ENCODE data around the gene C11orf86. TPM values are rescaled to one million over a fixed set of nuclear protein-coding genes. Genes with fewer than 3 reads are reported as not detected.

The C11orf86 gene
- total and polyA plus RNA-seq, 9 donors, result 2.6 TPM; not detected in 8

GRCh38 chr11:66934950-66935779, 39.9 kb upstream of the C11orf86 start:
- WGBS, 3 donors, result 33 to 40% (median 36%) methylated on average over 9 of the region's 9 CpGs
- TF ChIP-seq POLR2A (IDR thresholded peaks at IDR 0.05), result no peak
- no peaks in the 10 kb centered on the region for H3K4me1 ChIP-seq (ENCODE audit: insufficient read depth)
- intact Hi-C loops (cut with DNase I), result no loop called here
- H3K9me3 ChIP-seq, result no peaks in the 10 kb centered on the region
- no peak overlapping the region for H3K27ac ChIP-seq
- H3K27me3 ChIP-seq, result no peaks in the 10 kb centered on the region
- no peak for DNase-seq
- no peak overlapping the region for H3K4me3 ChIP-seq
- no peaks in the 10 kb centered on the region for H3K36me3 ChIP-seq

- intact Hi-C loops (cut with DNase I), result no loop called here
- Histone ChIP-seq H3K27ac (no peak overlapping the region), H3K4me3 (no peak overlapping the region), H3K4me1 (ENCODE audit: insufficient read depth) (no peaks in the 10 kb centered on the region), H3K9me3 (no peaks in the 10 kb centered on the region), H3K36me3 (no peaks in the 10 kb centered on the region), H3K27me3 (no peaks in the 10 kb centered on the region)
- WGBS, 3 donors, result 19 to 23% (median 20%) methylated on average over 2 of the region's 2 CpGs
- no peak for TF ChIP-seq POLR2A (IDR thresholded peaks at IDR 0.05)
- TF ChIP-seq EP300 (IDR thresholded peaks at IDR 0.05), result no peak
- no peak for DNase-seq
Observed at GRCh38 chr11:66936311-66936711, 38.8 kb upstream of the C11orf86 start.

GRCh38 chr11:66937193-66937733, 37.8 kb upstream of the C11orf86 start:
- no peaks in the 10 kb centered on the region for H3K27me3 ChIP-seq
- WGBS, 3 donors, result 97 to 98% (median 98%) methylated on average over 1 of the region's 1 CpG

DNA sequence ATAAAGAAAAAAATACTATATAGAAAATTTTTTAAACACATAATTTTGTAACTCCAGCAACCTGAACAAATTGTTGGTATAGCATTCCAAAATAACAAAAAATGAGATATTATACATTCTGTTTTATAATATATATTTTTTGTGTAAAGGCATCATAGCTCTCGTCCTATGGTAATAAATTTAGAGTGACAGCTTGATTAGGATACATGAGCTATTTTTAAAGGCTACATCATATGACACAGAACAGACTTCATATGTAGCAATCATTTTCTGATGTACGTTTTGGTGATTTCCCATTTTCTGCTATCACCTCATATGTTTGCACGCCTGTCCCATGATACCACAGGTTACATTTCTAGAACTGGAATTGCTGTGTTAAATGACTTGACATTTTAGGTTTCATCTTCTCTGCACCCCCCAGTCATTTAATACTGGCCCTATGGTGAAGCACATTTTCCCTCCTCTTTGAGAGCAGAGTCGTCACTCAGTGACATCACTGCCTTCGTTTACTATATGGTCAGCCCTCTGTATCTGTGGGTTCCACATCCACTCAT, 36.4 kb upstream of the C11orf86 start:
- Histone ChIP-seq H3K27me3 (no peaks in the 10 kb centered on the region), H3K4me1 (ENCODE audit: insufficient read depth) (no peaks in the 10 kb centered on the region), H3K36me3 (no peaks in the 10 kb centered on the region), H3K9me3 (no peaks in the 10 kb centered on the region), H3K27ac (no peak overlapping the region), H3K4me3 (no peak overlapping the region)
- 92 to 94% (median 93%) methylated on average over 5 of the region's 5 CpGs for WGBS, 3 donors
- TF ChIP-seq EP300 (IDR thresholded peaks at IDR 0.05) (no peak), CTCF (IDR thresholded peaks at IDR 0.05) (no peak), POLR2A (IDR thresholded peaks at IDR 0.05) (no peak)
- no peak for DNase-seq
- intact Hi-C loops (cut with DNase I), result no loop called here

More at GRCh38 chr11:66937193-66937733, 37.8 kb upstream of the C11orf86 start:
- H3K4me1 ChIP-seq (ENCODE audit: insufficient read depth), result no peaks in the 10 kb centered on the region
- H3K36me3 ChIP-seq, result no peaks in the 10 kb centered on the region
- H3K9me3 ChIP-seq, result no peaks in the 10 kb centered on the region
- intact Hi-C loops (cut with DNase I), result no loop called here
- no peak overlapping the region for H3K27ac ChIP-seq
- no peak for DNase-seq
- H3K4me3 ChIP-seq, result no peak overlapping the region
- TF ChIP-seq POLR2A (IDR thresholded peaks at IDR 0.05), result no peak
- no peak for TF ChIP-seq CTCF (IDR thresholded peaks at IDR 0.05)
- no peak for TF ChIP-seq EP300 (IDR thresholded peaks at IDR 0.05)

DNA sequence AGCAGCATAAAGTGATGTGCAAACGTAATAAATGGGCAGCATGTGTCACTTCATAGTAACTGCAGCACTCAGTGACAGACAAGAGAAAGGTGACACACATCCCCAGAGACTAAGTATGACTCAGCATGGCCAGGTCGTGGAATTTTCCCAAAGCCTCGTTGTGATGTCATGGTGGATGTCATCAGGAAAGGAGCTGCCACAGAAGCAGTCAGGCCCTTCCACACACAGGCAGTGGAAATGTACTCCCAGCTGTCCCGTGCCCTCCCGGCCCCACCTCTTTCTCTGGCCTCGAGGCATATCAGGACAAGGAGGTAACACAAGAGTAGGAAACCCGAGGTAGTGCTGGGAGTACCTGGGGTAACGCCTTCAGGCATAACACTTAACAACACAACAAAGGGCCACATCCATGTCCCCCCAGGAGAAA, 25.0 kb upstream of the C11orf86 start:
- no peak for TF ChIP-seq POLR2A (IDR thresholded peaks at IDR 0.05)
- TF ChIP-seq CTCF (IDR thresholded peaks at IDR 0.05), result no peak
- TF ChIP-seq EP300 (IDR thresholded peaks at IDR 0.05), result no peak
- Histone ChIP-seq H3K36me3 (no peaks in the 10 kb centered on the region), H3K27ac (no peak overlapping the region), H3K27me3 (no peaks in the 10 kb centered on the region), H3K9me3 (no peaks in the 10 kb centered on the region), H3K4me1 (ENCODE audit: insufficient read depth) (no peaks in the 10 kb centered on the region), H3K4me3 (no peak overlapping the region)
- WGBS, 3 donors, result 61 to 64% (median 64%) methylated on average over 8 of the region's 8 CpGs
- DNase-seq, result peak in 1 of 5 donors; percentile 34
- intact Hi-C loops (cut with DNase I), result no loop called here

All from ovary (tissue), 9 donors.